Trophoblast cell (in vitro differentiated cells and primary cell): Measurements from ENCODE around the gene KCNJ6.
A peak's percentile ranks its signal among the peaks of the same experiment; 100 is the strongest.

Experiments
- DNase-seq, 2 donors: peaks; one replicate each; pipeline ENCODE4 v3.0.0-alpha.2; 2016
- H2AFZ ChIP-seq: 2 replicates; pipeline ENCODE4 v1.6.1; 2013; ENCODE audit warnings: low read length, moderate library complexity, mild to moderate bottlenecking; ENCODE audit not compliant: insufficient read depth, poor library complexity
- H2AK5ac ChIP-seq: 2 replicates; pipeline ENCODE4 v1.6.1; 2013; ENCODE audit warnings: mild to moderate bottlenecking, low read length
- H2BK120ac ChIP-seq: 2 replicates; pipeline ENCODE4 v1.6.1; 2013; ENCODE audit warnings: low read length, mild to moderate bottlenecking, moderate library complexity; ENCODE audit not compliant: insufficient read depth, poor library complexity
- H2BK12ac ChIP-seq: 2 replicates; pipeline ENCODE4 v1.6.1; 2013; ENCODE audit warnings: mild to moderate bottlenecking, low read length, moderate library complexity
- H2BK5ac ChIP-seq: 2 replicates; pipeline ENCODE4 v1.6.1; 2013; ENCODE audit warnings: low read length, low read depth, moderate library complexity, mild to moderate bottlenecking; ENCODE audit not compliant: poor library complexity
- H3K14ac ChIP-seq: 2 replicates; pipeline ENCODE4 v1.6.1; 2013; ENCODE audit warnings: mild to moderate bottlenecking, low read length
- H3K18ac ChIP-seq: 2 replicates; pipeline ENCODE4 v1.6.1; 2013; ENCODE audit warnings: mild to moderate bottlenecking, low read length
- H3K23ac ChIP-seq: 2 replicates; pipeline ENCODE4 v1.6.1; 2013; ENCODE audit warnings: low read length
- H3K27ac ChIP-seq: 2 replicates; pipeline ENCODE4 v1.5.1; 2013; ENCODE audit warnings: low read depth, mild to moderate bottlenecking, inconsistent platforms, low read length, moderate library complexity
- H3K27me3 ChIP-seq: 2 replicates; pipeline ENCODE4 v1.6.1; 2013; ENCODE audit warnings: inconsistent platforms, mild to moderate bottlenecking, low read length, moderate library complexity; ENCODE audit not compliant: insufficient read depth
- H3K36me3 ChIP-seq, 2 experiments: 1 replicate in 1 of 2; 2 replicates in 1 of 2; pipeline ENCODE4 v1.6.1; 2013; ENCODE audit warnings: low read length in 2 of 2, mild to moderate bottlenecking in 2 of 2, moderate library complexity in 1 of 2; ENCODE audit not compliant: insufficient read depth in 2 of 2, control insufficient read depth in 1 of 2
- H3K4ac ChIP-seq: 2 replicates; pipeline ENCODE4 v1.6.1; 2013; ENCODE audit warnings: low read depth, mild to moderate bottlenecking, low read length, moderate library complexity
- H3K4me1 ChIP-seq, 2 experiments: 1 replicate in 1 of 2; 2 replicates in 1 of 2; pipeline ENCODE4 v1.6.1; 2013; ENCODE audit warnings: low read length in 2 of 2, mild to moderate bottlenecking in 2 of 2, moderate library complexity in 1 of 2; ENCODE audit not compliant: insufficient read depth in 2 of 2, control insufficient read depth in 1 of 2
- H3K4me2 ChIP-seq: 2 replicates; pipeline ENCODE4 v1.6.1; 2013; ENCODE audit warnings: inconsistent platforms, mild to moderate bottlenecking, low read length, moderate library complexity
- H3K4me3 ChIP-seq: 2 replicates; pipeline ENCODE4 v1.5.1; 2013; ENCODE audit warnings: mild to moderate bottlenecking, low read depth, low read length, inconsistent platforms
- H3K79me1 ChIP-seq: one replicate; pipeline ENCODE4 v1.6.1; 2013; ENCODE audit warnings: low read length
- H3K79me2 ChIP-seq: 2 replicates; pipeline ENCODE4 v1.6.1; 2013; ENCODE audit warnings: low read length, mild to moderate bottlenecking; ENCODE audit not compliant: control insufficient read depth, insufficient read depth, poor library complexity
- H3K9ac ChIP-seq: 2 replicates; pipeline ENCODE4 v1.6.1; 2013; ENCODE audit warnings: mild to moderate bottlenecking, low read length
- H3K9me3 ChIP-seq: 2 replicates; pipeline ENCODE4 v1.6.1; 2013; ENCODE audit warnings: low read depth, mild to moderate bottlenecking, control low read depth, inconsistent platforms, low read length; ENCODE audit not compliant: insufficient read depth
- H4K12ac ChIP-seq: 2 replicates; pipeline ENCODE4 v1.6.1; 2013; ENCODE audit warnings: low read depth, mild to moderate bottlenecking, low read length, moderate library complexity
- H4K8ac ChIP-seq: 2 replicates; pipeline ENCODE4 v1.6.1; 2013; ENCODE audit warnings: low read depth, mild to moderate bottlenecking, low read length, moderate library complexity
- H4K91ac ChIP-seq: one replicate; pipeline ENCODE4 v1.6.1; 2013; ENCODE audit warnings: low read depth, mild to moderate bottlenecking, low read length, moderate library complexity
- WGBS: extraction: QIAGEN DNeasy Blood & Tissue Kit; methylation state at CpG from one replicate; pipeline ENCODE4 v1.1.7; 2013; ENCODE audit warnings: missing lambda C conversion rate; ENCODE audit not compliant: insufficient read length, insufficient coverage; ENCODE audit errors: extremely low coverage; 5-methylcytosine and 5-hydroxymethylcytosine counted together

Gene KCNJ6

DNA sequence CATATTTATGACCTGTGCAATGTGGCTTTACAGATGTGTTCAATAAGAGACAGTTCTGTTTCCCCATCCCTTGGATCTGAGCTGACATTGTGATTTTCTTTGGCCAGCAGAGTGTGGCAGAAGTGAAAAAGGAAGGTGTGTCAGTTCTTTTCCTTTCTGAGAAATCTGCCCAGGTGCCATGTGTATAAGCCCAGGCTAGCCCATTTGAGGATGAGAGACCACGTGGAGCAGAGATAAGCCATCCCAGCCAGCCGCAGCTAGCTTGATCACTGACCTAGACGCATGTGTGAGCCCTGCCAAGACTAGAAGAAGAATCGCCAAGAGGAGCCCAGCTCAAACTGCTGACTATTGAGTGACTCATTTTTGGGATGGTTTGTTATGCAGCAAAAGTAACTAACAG, 127.8 kb downstream of the KCNJ6 start:
- H3K27me3 ChIP-seq: no peaks in the 10 kb centered on the region
- H3K9ac ChIP-seq: no peak overlapping the region
- no peak overlapping the region for H2AK5ac ChIP-seq
- H3K18ac ChIP-seq: no peak overlapping the region
- H4K8ac ChIP-seq: no peak overlapping the region
- no peak for DNase-seq
- H4K12ac ChIP-seq: no peak overlapping the region
- H2BK5ac ChIP-seq: no peak overlapping the region
- no peaks in the 10 kb centered on the region for H3K36me3 ChIP-seq
- no peaks in the 10 kb centered on the region for H3K79me1 ChIP-seq
- H3K79me2 ChIP-seq: no peaks in the 10 kb centered on the region
- no peak overlapping the region for H4K91ac ChIP-seq
- H3K14ac ChIP-seq: no peak overlapping the region
- no peak overlapping the region for H3K4me3 ChIP-seq
- H3K4me1 ChIP-seq: no peaks in the 10 kb centered on the region
- no CpG with 5 or more reads among the region's 4 CpGs for WGBS
- no peak overlapping the region for H3K27ac ChIP-seq
- no peak overlapping the region for H3K23ac ChIP-seq
- no peak overlapping the region for H2BK120ac ChIP-seq
- H2AFZ ChIP-seq: no peak overlapping the region
- H3K9me3 ChIP-seq: peaks cover 2% of the 10 kb centered on the region
- H2BK12ac ChIP-seq: peak overlapping the region; percentile 58
- no peak overlapping the region for H3K4ac ChIP-seq
- no peak overlapping the region for H3K4me2 ChIP-seq

- no peak overlapping the region for H4K91ac ChIP-seq
- no peak overlapping the region for H2AK5ac ChIP-seq
- H3K27me3 ChIP-seq: no peaks in the 10 kb centered on the region
- peak in 1 of 2 donors; percentile 19 for DNase-seq
- no peak overlapping the region for H2BK120ac ChIP-seq
- H3K79me2 ChIP-seq: no peaks in the 10 kb centered on the region
- H3K27ac ChIP-seq: no peak overlapping the region
- no peaks in the 10 kb centered on the region for H3K79me1 ChIP-seq
- H3K4ac ChIP-seq: no peak overlapping the region
- H3K4me1 ChIP-seq: no peaks in the 10 kb centered on the region
- H2BK5ac ChIP-seq: no peak overlapping the region
- H3K36me3 ChIP-seq: no peaks in the 10 kb centered on the region
- H3K18ac ChIP-seq: no peak overlapping the region
- no peak overlapping the region for H2BK12ac ChIP-seq
- no peak overlapping the region for H3K9ac ChIP-seq
- H4K12ac ChIP-seq: no peak overlapping the region
- no peak overlapping the region for H3K23ac ChIP-seq
- H3K4me2 ChIP-seq: no peak overlapping the region
- no peak overlapping the region for H2AFZ ChIP-seq
- no peak overlapping the region for H4K8ac ChIP-seq
- H3K14ac ChIP-seq: no peak overlapping the region
- no CpG with 5 or more reads among the region's 1 CpG for WGBS
- no peak overlapping the region for H3K4me3 ChIP-seq
- H3K9me3 ChIP-seq: peaks cover 2% of the 10 kb centered on the region
These were observed 128.8 kb downstream of the KCNJ6 start for GRCh38 chr21:37787456-37787855.

- Histone ChIP-seq H2BK12ac (no peak overlapping the region), H2BK5ac (no peak overlapping the region), H2AK5ac (no peak overlapping the region), H3K4me1 (no peaks in the 10 kb centered on the region), H3K27ac (no peak overlapping the region), H4K12ac (no peak overlapping the region), H3K14ac (no peak overlapping the region), H3K4me3 (no peak overlapping the region), H3K4ac (no peak overlapping the region), H3K36me3 (no peaks in the 10 kb centered on the region), H3K79me2 (no peaks in the 10 kb centered on the region), H3K9ac (no peak overlapping the region), H2BK120ac (no peak overlapping the region), H3K27me3 (no peaks in the 10 kb centered on the region), H4K8ac (no peak overlapping the region), H3K18ac (no peak overlapping the region), H3K79me1 (no peaks in the 10 kb centered on the region), H3K23ac (no peak overlapping the region), H3K4me2 (no peak overlapping the region), H4K91ac (no peak overlapping the region), H3K9me3 (peaks cover 2% of the 10 kb centered on the region), H2AFZ (no peak overlapping the region)
- WGBS: no CpG with 5 or more reads among the region's 7 CpGs
- no peak for DNase-seq
These were observed 131.5 kb downstream of the KCNJ6 start for GRCh38 chr21:37784591-37785318.

DNA sequence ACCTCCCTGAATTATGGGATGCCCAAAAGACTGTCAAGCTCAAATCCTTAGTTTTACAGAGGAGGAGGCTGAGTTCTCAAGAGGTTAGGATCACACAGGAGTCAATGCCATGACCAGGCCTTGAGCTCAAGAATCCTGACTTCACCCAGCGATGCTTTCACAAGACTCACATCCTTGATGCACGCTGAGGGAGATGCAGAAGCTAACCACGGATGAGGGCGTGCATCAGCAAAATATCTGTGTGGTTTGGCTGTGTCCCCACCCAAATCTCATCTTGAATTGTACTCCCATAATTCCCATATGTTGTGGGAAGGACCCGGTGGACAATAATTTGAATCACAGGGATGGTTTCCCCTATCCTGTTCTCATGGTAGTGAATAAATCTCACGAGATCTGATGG, 133.2 kb downstream of the KCNJ6 start:
- Histone ChIP-seq H3K36me3 (no peaks in the 10 kb centered on the region), H2AFZ (no peak overlapping the region), H3K4me2 (no peak overlapping the region)

More for the DNA sequence above, 133.2 kb downstream of the KCNJ6 start:
- H3K79me2 ChIP-seq: no peaks in the 10 kb centered on the region
- H3K4me1 ChIP-seq: no peaks in the 10 kb centered on the region
- no CpG with 5 or more reads among the region's 6 CpGs for WGBS
- DNase-seq: no peak
- no peak overlapping the region for H3K14ac ChIP-seq
- H3K9ac ChIP-seq: no peak overlapping the region
- no peak overlapping the region for H2BK5ac ChIP-seq
- H2BK12ac ChIP-seq: no peak overlapping the region
- no peak overlapping the region for H4K91ac ChIP-seq
- H3K18ac ChIP-seq: no peak overlapping the region
- no peak overlapping the region for H4K12ac ChIP-seq
- H3K27ac ChIP-seq: no peak overlapping the region
- H3K4me3 ChIP-seq: no peak overlapping the region
- no peaks in the 10 kb centered on the region for H3K79me1 ChIP-seq
- no peak overlapping the region for H2AK5ac ChIP-seq
- H4K8ac ChIP-seq: no peak overlapping the region
- no peaks in the 10 kb centered on the region for H3K27me3 ChIP-seq
- peaks cover 2% of the 10 kb centered on the region for H3K9me3 ChIP-seq
- H2BK120ac ChIP-seq: no peak overlapping the region
- no peak overlapping the region for H3K23ac ChIP-seq
- no peak overlapping the region for H3K4ac ChIP-seq
